HEK293 (cell line): Measurements from ENCODE around the gene CIB4.

Experiments
- CTCF ChIA-PET: fragments of 350-600 bp; formaldehyde crosslinking; extraction: SDS; loops from one replicate; lab custom pipeline; 2021; ENCODE audit warnings: antibody characterized with exemption; lab: Yijun Ruan, JAX
- POLR2A ChIA-PET: fragments of 300-600 bp; formaldehyde crosslinking; extraction: SDS; loops from one replicate; lab custom pipeline; 2020; ENCODE audit warnings: antibody characterized with exemption, inconsistent platforms; lab: Yijun Ruan, JAX
- H3K27ac ChIP-seq: fragments of 200-500 bp; sonication (Bioruptor generic); 2 replicates; pipeline ENCODE4 v1.5.1; 2014; ENCODE audit warnings: low read depth, low read length, control low read depth, inconsistent platforms; ENCODE audit errors: extremely low read depth
- H3K36me3 ChIP-seq, 2 experiments: fragments of 200-500 bp in 1 of 2; sonication (Bioruptor generic) in 1 of 2; 1 replicate in 1 of 2; 2 replicates in 1 of 2; pipeline ENCODE4 v1.5.1; 2014 to 2017; ENCODE audit warnings: inconsistent platforms in 2 of 2, low read length in 2 of 2; ENCODE audit not compliant: control insufficient read depth in 2 of 2, insufficient read depth in 1 of 2
- H3K4me1 ChIP-seq: fragments of 200-500 bp; sonication (Bioruptor generic); 2 replicates; pipeline ENCODE4 v1.5.1; 2014; ENCODE audit warnings: mild to moderate bottlenecking, low read length, inconsistent platforms; ENCODE audit not compliant: control insufficient read depth, insufficient read depth
- H3K4me3 ChIP-seq: 2 replicates; pipeline ENCODE4 v1.5.1; 2011; ENCODE audit warnings: low read depth, mild to moderate bottlenecking, control low read depth, low read length, moderate library complexity
- H3K9me3 ChIP-seq: fragments of 200-500 bp; sonication (Bioruptor generic); 2 replicates; pipeline ENCODE4 v1.5.1; 2014; ENCODE audit warnings: low read depth, low read length, inconsistent platforms; ENCODE audit not compliant: control insufficient read depth, insufficient read depth
- AEBP2 ChIP-seq: fragments of 450-650 bp; formaldehyde crosslinking; IDR thresholded peaks from 2 replicates; pipeline ENCODE4 v1.5.1; 2016; ENCODE audit warnings: missing biosample characterization, missing genetic modification characterization, borderline replicate concordance
- KLF16 ChIP-seq: fragments of 450-650 bp; formaldehyde crosslinking; IDR thresholded peaks from 2 replicates; pipeline ENCODE4 v1.5.1; 2017; ENCODE audit warnings: missing biosample characterization, missing genetic modification characterization
- SALL2 ChIP-seq: fragments of 450-650 bp; formaldehyde crosslinking; IDR thresholded peaks from 2 replicates; pipeline ENCODE4 v1.5.0; 2017; ENCODE audit warnings: missing biosample characterization, mild to moderate bottlenecking, missing genetic modification characterization, borderline replicate concordance
- SP2 ChIP-seq: fragments of 450-650 bp; formaldehyde crosslinking; IDR thresholded peaks from 2 replicates; pipeline ENCODE4 v1.5.1; 2016; ENCODE audit warnings: missing biosample characterization, missing genetic modification characterization
- ZBTB1 ChIP-seq: fragments of 450-650 bp; formaldehyde crosslinking; IDR thresholded peaks from 2 replicates; pipeline ENCODE4 v1.5.1; 2016; ENCODE audit warnings: missing biosample characterization, missing genetic modification characterization
- ZFP69B ChIP-seq: fragments of 450-650 bp; formaldehyde crosslinking; IDR thresholded peaks from 2 replicates; pipeline ENCODE4 v1.5.1; 2016; ENCODE audit warnings: missing biosample characterization, missing genetic modification characterization
- ZNF155 ChIP-seq: fragments of 450-650 bp; formaldehyde crosslinking; IDR thresholded peaks from 2 replicates; pipeline ENCODE4 v1.5.1; 2016; ENCODE audit warnings: missing biosample characterization, missing genetic modification characterization
- ZNF48 ChIP-seq: fragments of 450-650 bp; formaldehyde crosslinking; IDR thresholded peaks from 2 replicates; pipeline ENCODE4 v1.5.1; 2016; ENCODE audit warnings: missing biosample characterization, missing genetic modification characterization
- ZNF529 ChIP-seq: fragments of 450-650 bp; formaldehyde crosslinking; IDR thresholded peaks from 2 replicates; pipeline ENCODE4 v1.5.1; 2017; ENCODE audit warnings: missing genetic modification characterization, missing biosample characterization; ENCODE audit not compliant: insufficient replicate concordance
- ZNF776 ChIP-seq: fragments of 450-650 bp; formaldehyde crosslinking; IDR thresholded peaks from 2 replicates; pipeline ENCODE4 v1.5.0; 2017; ENCODE audit warnings: missing biosample characterization, missing genetic modification characterization, borderline replicate concordance
- TF ChIP-seq, protein P1 (sequence below): sonication (generic); formaldehyde crosslinking; IDR thresholded peaks from 2 replicates; pipeline ENCODE4 v1.8.1; 2022; ENCODE audit warnings: mild to moderate bottlenecking, moderate library complexity, missing genetic modification reagents
- TF ChIP-seq, protein P2 (sequence below): fragments of 450-650 bp; formaldehyde crosslinking; IDR thresholded peaks from 2 replicates; pipeline ENCODE4 v1.5.1; 2017; ENCODE audit warnings: missing biosample characterization, mild to moderate bottlenecking, missing genetic modification characterization, moderate library complexity
- TF ChIP-seq, protein P3 (sequence below): IDR thresholded peaks from 2 replicates; pipeline ENCODE4 v1.6.1; 2011; ENCODE audit warnings: mild to moderate bottlenecking, low read depth, low read length, borderline replicate concordance
- TF ChIP-seq, protein P4 (sequence below): fragments of 450-650 bp; formaldehyde crosslinking; IDR thresholded peaks from 2 replicates; pipeline ENCODE4 v1.5.1; 2017; ENCODE audit warnings: missing biosample characterization, missing genetic modification characterization
- TF ChIP-seq, protein P5 (sequence below): fragments of 450-650 bp; formaldehyde crosslinking; IDR thresholded peaks from 2 replicates; pipeline ENCODE4 v1.5.1; 2016; ENCODE audit warnings: missing biosample characterization, missing genetic modification characterization

The CIB4 gene

GRCh38 chr2:26542194-26542455 is 99.0 kb downstream of the CIB4 start (continued):
- TF ChIP-seq, protein P1, sequence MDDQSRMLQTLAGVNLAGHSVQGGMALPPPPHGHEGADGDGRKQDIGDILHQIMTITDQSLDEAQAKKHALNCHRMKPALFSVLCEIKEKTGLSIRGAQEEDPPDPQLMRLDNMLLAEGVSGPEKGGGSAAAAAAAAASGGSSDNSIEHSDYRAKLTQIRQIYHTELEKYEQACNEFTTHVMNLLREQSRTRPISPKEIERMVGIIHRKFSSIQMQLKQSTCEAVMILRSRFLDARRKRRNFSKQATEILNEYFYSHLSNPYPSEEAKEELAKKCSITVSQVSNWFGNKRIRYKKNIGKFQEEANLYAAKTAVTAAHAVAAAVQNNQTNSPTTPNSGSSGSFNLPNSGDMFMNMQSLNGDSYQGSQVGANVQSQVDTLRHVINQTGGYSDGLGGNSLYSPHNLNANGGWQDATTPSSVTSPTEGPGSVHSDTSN (CRISPR knock-in tag) = no peak
- TF ChIP-seq AEBP2 (tag by site-specific recombination) (no peak), SP2 (no peak)

GRCh38 chr2:26541401-26542193 is 99.6 kb downstream of the CIB4 start:
- Histone ChIP-seq H3K36me3 (no peaks in the 10 kb centered on the region), H3K4me3 (no peak overlapping the region), H3K4me1 (no peaks in the 10 kb centered on the region), H3K27ac (no peak overlapping the region), H3K9me3 (no peaks in the 10 kb centered on the region)
- POLR2A ChIA-PET = no interaction called here
- CTCF ChIA-PET = interaction anchor here (0.6 to 2.6 kb wide), 4 partner anchors 36 to 685 kb away, joined by 3 to 14 read pairs (median 4); no protein-coding TSS in a partner anchor
- TF ChIP-seq AEBP2 (tag by site-specific recombination) (no peak), ZBTB1 (no peak), SALL2 (no peak), ZFP69B (tag by site-specific recombination) (no peak)

- no peaks in the 10 kb centered on the region for H3K9me3 ChIP-seq
- H3K27ac ChIP-seq = no peak overlapping the region
- H3K4me3 ChIP-seq = no peak overlapping the region
- ChIA-PET POLR2A (no interaction called here), CTCF (interaction anchor here (0.6 to 2.6 kb wide), 3 partner anchors 37 to 684 kb away, joined by 3 to 14 read pairs (median 4); no protein-coding TSS in a partner anchor)
- TF ChIP-seq KLF16 (tag by site-specific recombination) (no peak), ZNF776 (tag by site-specific recombination) (no peak), ZNF48 (tag by site-specific recombination) (no peak), ZNF529 (tag by site-specific recombination) (no peak), ZNF155 (tag by site-specific recombination) (no peak)
- TF ChIP-seq, protein P2, sequence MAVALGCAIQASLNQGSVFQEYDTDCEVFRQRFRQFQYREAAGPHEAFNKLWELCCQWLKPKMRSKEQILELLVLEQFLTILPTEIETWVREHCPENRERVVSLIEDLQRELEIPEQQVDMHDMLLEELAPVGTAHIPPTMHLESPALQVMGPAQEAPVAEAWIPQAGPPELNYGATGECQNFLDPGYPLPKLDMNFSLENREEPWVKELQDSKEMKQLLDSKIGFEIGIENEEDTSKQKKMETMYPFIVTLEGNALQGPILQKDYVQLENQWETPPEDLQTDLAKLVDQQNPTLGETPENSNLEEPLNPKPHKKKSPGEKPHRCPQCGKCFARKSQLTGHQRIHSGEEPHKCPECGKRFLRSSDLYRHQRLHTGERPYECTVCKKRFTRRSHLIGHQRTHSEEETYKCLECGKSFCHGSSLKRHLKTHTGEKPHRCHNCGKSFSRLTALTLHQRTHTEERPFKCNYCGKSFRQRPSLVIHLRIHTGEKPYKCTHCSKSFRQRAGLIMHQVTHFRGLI (tag by site-specific recombination) = no peak
- TF ChIP-seq, protein P3, sequence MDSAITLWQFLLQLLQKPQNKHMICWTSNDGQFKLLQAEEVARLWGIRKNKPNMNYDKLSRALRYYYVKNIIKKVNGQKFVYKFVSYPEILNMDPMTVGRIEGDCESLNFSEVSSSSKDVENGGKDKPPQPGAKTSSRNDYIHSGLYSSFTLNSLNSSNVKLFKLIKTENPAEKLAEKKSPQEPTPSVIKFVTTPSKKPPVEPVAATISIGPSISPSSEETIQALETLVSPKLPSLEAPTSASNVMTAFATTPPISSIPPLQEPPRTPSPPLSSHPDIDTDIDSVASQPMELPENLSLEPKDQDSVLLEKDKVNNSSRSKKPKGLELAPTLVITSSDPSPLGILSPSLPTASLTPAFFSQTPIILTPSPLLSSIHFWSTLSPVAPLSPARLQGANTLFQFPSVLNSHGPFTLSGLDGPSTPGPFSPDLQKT = no peak
- TF ChIP-seq, protein P4, sequence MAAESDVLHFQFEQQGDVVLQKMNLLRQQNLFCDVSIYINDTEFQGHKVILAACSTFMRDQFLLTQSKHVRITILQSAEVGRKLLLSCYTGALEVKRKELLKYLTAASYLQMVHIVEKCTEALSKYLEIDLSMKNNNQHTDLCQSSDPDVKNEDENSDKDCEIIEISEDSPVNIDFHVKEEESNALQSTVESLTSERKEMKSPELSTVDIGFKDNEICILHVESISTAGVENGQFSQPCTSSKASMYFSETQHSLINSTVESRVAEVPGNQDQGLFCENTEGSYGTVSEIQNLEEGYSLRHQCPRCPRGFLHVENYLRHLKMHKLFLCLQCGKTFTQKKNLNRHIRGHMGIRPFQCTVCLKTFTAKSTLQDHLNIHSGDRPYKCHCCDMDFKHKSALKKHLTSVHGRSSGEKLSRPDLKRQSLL (tag by site-specific recombination) = no peak
- TF ChIP-seq, protein P5, sequence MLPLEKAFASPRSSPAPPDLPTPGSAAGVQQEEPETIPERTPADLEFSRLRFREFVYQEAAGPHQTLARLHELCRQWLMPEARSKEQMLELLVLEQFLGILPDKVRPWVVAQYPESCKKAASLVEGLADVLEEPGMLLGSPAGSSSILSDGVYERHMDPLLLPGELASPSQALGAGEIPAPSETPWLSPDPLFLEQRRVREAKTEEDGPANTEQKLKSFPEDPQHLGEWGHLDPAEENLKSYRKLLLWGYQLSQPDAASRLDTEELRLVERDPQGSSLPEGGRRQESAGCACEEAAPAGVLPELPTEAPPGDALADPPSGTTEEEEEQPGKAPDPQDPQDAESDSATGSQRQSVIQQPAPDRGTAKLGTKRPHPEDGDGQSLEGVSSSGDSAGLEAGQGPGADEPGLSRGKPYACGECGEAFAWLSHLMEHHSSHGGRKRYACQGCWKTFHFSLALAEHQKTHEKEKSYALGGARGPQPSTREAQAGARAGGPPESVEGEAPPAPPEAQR (tag by site-specific recombination) = no peak
- H3K36me3 ChIP-seq = no peaks in the 10 kb centered on the region
- no peaks in the 10 kb centered on the region for H3K4me1 ChIP-seq
These were observed 100.2 kb downstream of the CIB4 start for GRCh38 chr2:26540961-26541360.
